Measurements from ENCODE around the gene CRK.

GRCh38 chr17:1480747-1481465, 24.9 kb upstream of the CRK start:
- TF ChIP-seq, protein P1, sequence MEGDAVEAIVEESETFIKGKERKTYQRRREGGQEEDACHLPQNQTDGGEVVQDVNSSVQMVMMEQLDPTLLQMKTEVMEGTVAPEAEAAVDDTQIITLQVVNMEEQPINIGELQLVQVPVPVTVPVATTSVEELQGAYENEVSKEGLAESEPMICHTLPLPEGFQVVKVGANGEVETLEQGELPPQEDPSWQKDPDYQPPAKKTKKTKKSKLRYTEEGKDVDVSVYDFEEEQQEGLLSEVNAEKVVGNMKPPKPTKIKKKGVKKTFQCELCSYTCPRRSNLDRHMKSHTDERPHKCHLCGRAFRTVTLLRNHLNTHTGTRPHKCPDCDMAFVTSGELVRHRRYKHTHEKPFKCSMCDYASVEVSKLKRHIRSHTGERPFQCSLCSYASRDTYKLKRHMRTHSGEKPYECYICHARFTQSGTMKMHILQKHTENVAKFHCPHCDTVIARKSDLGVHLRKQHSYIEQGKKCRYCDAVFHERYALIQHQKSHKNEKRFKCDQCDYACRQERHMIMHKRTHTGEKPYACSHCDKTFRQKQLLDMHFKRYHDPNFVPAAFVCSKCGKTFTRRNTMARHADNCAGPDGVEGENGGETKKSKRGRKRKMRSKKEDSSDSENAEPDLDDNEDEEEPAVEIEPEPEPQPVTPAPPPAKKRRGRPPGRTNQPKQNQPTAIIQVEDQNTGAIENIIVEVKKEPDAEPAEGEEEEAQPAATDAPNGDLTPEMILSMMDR (IDR thresholded peaks at IDR 0.05; ENCODE audit: low read depth, low read length) = no peak
- TF ChIP-seq EZH2phosphoT487 (IDR thresholded peaks at IDR 0.05; ENCODE audit: low read depth) = no peak

Measured in OCI-LY3 (cell line).